Activated T-cell treated with anti-CD3 and anti-CD28 coated beads, Interleukin-2, amount 50 U/mL, for 24 hours (primary cell): ENCODE data around the gene MPST.

Experiments
- DNase-seq: peaks from one replicate; pipeline ENCODE4 v3.0.0-alpha.2; 2020
- H3K27ac Mint-ChIP-seq: 2 replicates; pipeline ENCODE4 v1.8.0; 2020; ENCODE audit warnings: mild to moderate bottlenecking, mixed read lengths
- H3K27me3 Mint-ChIP-seq: 2 replicates; pipeline ENCODE4 v1.8.0; 2020; ENCODE audit warnings: mixed read lengths
- H3K36me3 Mint-ChIP-seq: 2 replicates; pipeline ENCODE4 v1.8.0; 2020; ENCODE audit warnings: low read depth, mixed read lengths
- H3K4me1 Mint-ChIP-seq: 2 replicates; pipeline ENCODE4 v1.8.0; 2020; ENCODE audit warnings: low read depth, mixed read lengths
- H3K4me3 Mint-ChIP-seq: 2 replicates; pipeline ENCODE4 v1.8.0; 2020; ENCODE audit warnings: mild to moderate bottlenecking, moderate library complexity, mixed read lengths
- H3K9me3 Mint-ChIP-seq: 2 replicates; pipeline ENCODE4 v1.8.0; 2020; ENCODE audit warnings: mixed read lengths

Gene MPST

GRCh38 chr22:37012956-37013355, 6.6 kb upstream of the MPST start:
- Mint-ChIP-seq H3K27ac (no peak overlapping the region), H3K36me3 (no peaks in the 10 kb centered on the region), H3K9me3 (no peaks in the 10 kb centered on the region), H3K27me3 (peaks cover 8% of the 10 kb centered on the region), H3K4me1 (no peaks in the 10 kb centered on the region), H3K4me3 (no peak overlapping the region)
- DNase-seq: no peak

DNA sequence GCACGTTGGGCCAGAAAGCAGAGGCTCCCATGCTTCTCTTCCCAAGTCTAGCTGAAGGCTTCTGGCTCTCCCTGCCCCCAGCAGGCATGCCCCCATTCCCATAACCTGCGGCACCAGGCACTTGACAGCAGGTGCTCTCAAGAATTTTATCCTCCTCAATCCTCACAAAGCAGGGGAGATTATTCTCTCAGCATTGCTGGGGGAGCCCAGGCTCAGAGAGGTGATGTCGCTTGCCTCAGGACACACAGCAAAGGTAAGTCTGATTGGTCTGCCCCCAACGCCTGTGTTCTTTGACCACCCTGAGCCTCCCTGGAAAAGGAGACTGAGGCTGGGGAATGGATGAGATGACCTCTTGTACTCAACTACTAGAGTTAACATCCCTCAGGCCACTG, 5.1 kb upstream of the MPST start:
- DNase-seq: no peak
- Mint-ChIP-seq H3K27me3 (peaks cover 8% of the 10 kb centered on the region), H3K27ac (no peak overlapping the region), H3K4me3 (no peak overlapping the region), H3K36me3 (no peaks in the 10 kb centered on the region), H3K4me1 (peaks cover 2% of the 10 kb centered on the region), H3K9me3 (no peaks in the 10 kb centered on the region)

- H3K4me1 Mint-ChIP-seq: peaks cover 5% of the 10 kb centered on the region
Measured at GRCh38 chr22:37014835-37015586, 4.5 kb upstream of the MPST start.

GRCh38 chr22:37015587-37015878, 4.0 kb upstream of the MPST start:
- Mint-ChIP-seq H3K9me3 (no peaks in the 10 kb centered on the region), H3K27me3 (peaks cover 12% of the 10 kb centered on the region), H3K36me3 (no peaks in the 10 kb centered on the region), H3K4me3 (no peak overlapping the region), H3K27ac (no peak overlapping the region), H3K4me1 (peaks cover 8% of the 10 kb centered on the region)
- DNase-seq: no peak

More at GRCh38 chr22:37014835-37015586, 4.5 kb upstream of the MPST start:
- H3K4me3 Mint-ChIP-seq: no peak overlapping the region
- H3K36me3 Mint-ChIP-seq: no peaks in the 10 kb centered on the region
- H3K27me3 Mint-ChIP-seq: peaks cover 7% of the 10 kb centered on the region
- no peak overlapping the region for H3K27ac Mint-ChIP-seq
- H3K9me3 Mint-ChIP-seq: no peaks in the 10 kb centered on the region
- DNase-seq: no peak

DNA sequence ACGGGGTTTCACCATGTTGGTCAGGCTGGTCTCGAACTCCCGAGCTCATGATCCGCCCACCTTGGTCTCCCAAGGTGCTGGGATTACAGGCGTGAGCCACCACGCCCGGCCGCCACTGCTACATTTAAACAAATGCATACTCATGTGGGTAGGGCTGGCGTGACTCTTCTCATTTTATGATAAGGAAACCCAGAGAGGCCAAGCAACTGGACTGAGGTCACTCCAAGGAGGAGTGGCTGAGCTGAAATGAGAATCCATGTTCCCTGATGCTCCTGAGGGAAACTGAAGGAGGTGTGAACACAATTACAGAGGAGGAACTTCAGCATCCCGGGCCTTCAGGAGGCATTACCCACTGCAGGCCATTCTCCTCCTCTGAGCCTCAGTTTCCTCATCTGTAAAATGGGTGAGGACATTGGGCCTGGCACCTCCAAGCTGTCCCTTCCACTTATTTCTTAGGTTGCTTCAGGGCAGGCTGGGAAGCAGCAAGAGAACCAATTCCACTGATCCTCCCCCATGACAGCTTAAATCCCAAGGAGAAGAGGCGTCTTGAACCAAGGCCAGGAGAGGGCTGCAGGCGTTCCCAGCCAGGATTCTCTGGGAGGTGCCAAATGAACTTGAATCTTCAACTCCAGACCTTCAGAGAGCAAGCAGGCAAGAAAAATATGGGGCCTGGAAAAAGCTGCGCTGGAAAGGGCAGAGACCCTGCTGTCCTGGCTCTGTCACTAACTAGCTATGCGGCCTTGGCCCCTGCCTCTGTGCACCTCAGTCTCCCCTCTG, 3.2 kb upstream of the MPST start:
- no peak for DNase-seq
- H3K4me1 Mint-ChIP-seq: peaks cover 11% of the 10 kb centered on the region
- H3K27me3 Mint-ChIP-seq: peaks cover 18% of the 10 kb centered on the region
- H3K4me3 Mint-ChIP-seq: no peak overlapping the region
- H3K9me3 Mint-ChIP-seq: no peaks in the 10 kb centered on the region
- H3K27ac Mint-ChIP-seq: no peak overlapping the region
- no peaks in the 10 kb centered on the region for H3K36me3 Mint-ChIP-seq

- no peaks in the 10 kb centered on the region for H3K36me3 Mint-ChIP-seq
- H3K27me3 Mint-ChIP-seq: peaks cover 23% of the 10 kb centered on the region
- peaks cover 11% of the 10 kb centered on the region for H3K4me1 Mint-ChIP-seq
- H3K4me3 Mint-ChIP-seq: no peak overlapping the region
- no peak overlapping the region for H3K27ac Mint-ChIP-seq
- no peaks in the 10 kb centered on the region for H3K9me3 Mint-ChIP-seq
- DNase-seq: no peak
Measured at GRCh38 chr22:37017356-37017755, 2.2 kb upstream of the MPST start.

DNA sequence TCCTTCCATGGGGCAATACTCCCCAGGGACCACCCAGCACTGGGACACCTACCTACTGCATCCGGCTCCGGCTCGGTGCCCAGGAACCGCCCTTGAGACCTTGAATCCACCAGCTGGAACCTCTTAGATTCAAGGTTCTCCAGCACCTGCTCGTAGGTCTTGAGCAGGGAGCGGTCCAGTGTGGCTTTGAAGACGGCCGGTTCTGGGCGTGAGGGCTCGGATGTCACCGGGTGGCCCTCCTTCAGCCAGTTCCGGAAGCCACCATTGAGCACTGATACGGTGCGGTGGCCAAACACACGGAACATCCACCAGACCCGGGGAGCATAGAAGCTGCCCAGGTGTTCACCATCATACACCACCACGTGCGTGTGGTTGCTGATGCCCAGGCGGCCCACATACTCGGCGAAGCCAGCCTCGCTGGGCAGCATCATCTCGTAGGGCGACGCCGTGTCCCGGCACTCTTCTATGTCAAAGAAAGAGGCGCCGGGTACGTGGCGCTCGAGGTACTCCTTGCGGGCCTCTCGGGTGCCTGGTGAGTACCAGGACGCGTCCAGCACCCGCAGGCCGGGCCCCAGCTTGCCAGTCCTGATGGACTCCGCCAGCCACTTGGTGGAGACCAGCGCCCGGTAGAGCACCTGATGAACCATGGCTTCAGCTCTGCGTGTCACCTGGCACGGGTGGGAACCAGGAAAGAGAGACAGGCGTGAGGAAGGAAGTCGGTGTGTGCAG, 1.3 kb upstream of the MPST start:
- peak overlapping the region; percentile 73 for H3K4me3 Mint-ChIP-seq
- H3K27ac Mint-ChIP-seq: no peak overlapping the region
- no peak for DNase-seq
- H3K27me3 Mint-ChIP-seq: peaks cover 23% of the 10 kb centered on the region
- peaks cover 11% of the 10 kb centered on the region for H3K4me1 Mint-ChIP-seq
- no peaks in the 10 kb centered on the region for H3K9me3 Mint-ChIP-seq
- H3K36me3 Mint-ChIP-seq: no peaks in the 10 kb centered on the region

- Mint-ChIP-seq H3K36me3 (no peaks in the 10 kb centered on the region), H3K4me1 (peaks cover 11% of the 10 kb centered on the region), H3K27me3 (peaks cover 23% of the 10 kb centered on the region), H3K9me3 (no peaks in the 10 kb centered on the region), H3K27ac (no peak overlapping the region), H3K4me3 (peak overlapping the region; percentile 73)
- no peak for DNase-seq
Measured at GRCh38 chr22:37018815-37019308, 680 bp upstream of the MPST start.

DNA sequence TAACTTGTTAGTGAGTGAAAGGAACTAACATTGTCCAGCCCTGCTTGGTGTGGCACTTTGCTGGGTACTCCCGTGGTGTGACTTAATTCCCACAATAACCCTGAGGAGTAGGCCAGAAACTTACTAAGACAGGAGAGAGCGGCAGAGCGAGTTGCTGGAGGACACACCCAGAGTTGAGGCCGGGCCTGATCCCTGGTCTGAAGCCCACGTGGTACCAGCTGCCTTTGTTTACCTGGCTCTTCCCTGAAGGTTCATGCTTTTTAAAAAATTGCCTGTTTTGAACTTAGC, 594 bp downstream of the MPST start:
- H3K36me3 Mint-ChIP-seq: no peaks in the 10 kb centered on the region
- H3K27me3 Mint-ChIP-seq: peaks cover 23% of the 10 kb centered on the region
- peak overlapping the region; percentile 47 for H3K27ac Mint-ChIP-seq
- H3K4me1 Mint-ChIP-seq: peaks cover 11% of the 10 kb centered on the region
- DNase-seq: no peak
- H3K9me3 Mint-ChIP-seq: no peaks in the 10 kb centered on the region
- H3K4me3 Mint-ChIP-seq: peak overlapping the region; percentile 87

GRCh38 chr22:37021041-37021440, 1.5 kb downstream of the MPST start:
- Mint-ChIP-seq H3K9me3 (no peaks in the 10 kb centered on the region), H3K36me3 (no peaks in the 10 kb centered on the region), H3K4me3 (no peak overlapping the region), H3K27me3 (peaks cover 23% of the 10 kb centered on the region), H3K4me1 (peaks cover 11% of the 10 kb centered on the region), H3K27ac (no peak overlapping the region)
- no peak for DNase-seq

- Mint-ChIP-seq H3K27me3 (peaks cover 23% of the 10 kb centered on the region), H3K27ac (no peak overlapping the region), H3K4me3 (peak overlapping the region; percentile 29), H3K4me1 (peaks cover 11% of the 10 kb centered on the region), H3K36me3 (peaks cover 2% of the 10 kb centered on the region), H3K9me3 (no peaks in the 10 kb centered on the region)
- DNase-seq: peak; percentile 66
Measured at GRCh38 chr22:37021710-37022482, 2.4 kb downstream of the MPST start.

DNA sequence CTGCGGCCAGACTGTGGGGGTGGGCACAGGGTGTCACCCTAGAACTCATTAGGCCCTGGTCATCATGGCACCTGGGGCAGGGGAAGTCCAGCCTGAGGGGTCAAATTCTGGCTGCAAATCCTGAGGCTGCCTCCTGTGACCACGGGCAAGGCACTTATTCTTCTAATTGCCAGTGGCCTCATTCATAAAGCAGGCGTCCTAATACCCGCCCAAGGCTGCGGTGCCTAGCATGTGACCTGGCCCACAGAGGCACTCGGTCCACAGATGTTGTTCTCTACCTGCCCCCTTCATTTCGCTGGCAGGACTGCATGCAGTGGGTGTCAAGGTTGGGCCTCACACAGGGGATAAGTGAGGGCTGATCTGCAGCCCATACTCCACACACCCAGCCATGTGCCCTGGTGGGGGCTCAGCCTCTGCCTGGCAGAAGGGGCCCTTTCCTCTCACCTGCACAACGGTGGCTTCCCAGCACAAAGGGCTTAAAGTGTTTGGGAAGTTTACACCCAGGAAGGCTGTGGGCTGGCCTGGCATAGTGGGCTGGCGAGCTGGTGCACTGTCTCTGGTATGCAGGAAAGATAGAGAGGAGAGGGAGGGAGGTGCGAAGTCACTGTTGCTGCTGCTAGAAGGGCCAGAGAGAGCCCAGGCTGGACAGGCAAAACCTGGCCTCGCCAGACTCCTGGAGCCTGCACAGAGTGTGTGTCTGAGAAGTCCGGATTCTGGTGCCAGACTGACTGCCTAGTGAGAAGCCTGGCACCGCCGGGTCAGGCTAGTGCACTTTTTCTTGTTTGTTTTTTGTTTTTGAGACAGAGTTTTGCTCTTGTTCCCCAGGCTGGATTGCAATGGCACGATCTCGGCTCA, 3.2 kb downstream of the MPST start:
- no peak overlapping the region for H3K27ac Mint-ChIP-seq
- no peak for DNase-seq
- peaks cover 23% of the 10 kb centered on the region for H3K27me3 Mint-ChIP-seq
- H3K36me3 Mint-ChIP-seq: peaks cover 2% of the 10 kb centered on the region
- H3K4me3 Mint-ChIP-seq: no peak overlapping the region
- peaks cover 11% of the 10 kb centered on the region for H3K4me1 Mint-ChIP-seq
- no peaks in the 10 kb centered on the region for H3K9me3 Mint-ChIP-seq

GRCh38 chr22:37023743-37024338, 4.3 kb downstream of the MPST start:
- Mint-ChIP-seq H3K9me3 (no peaks in the 10 kb centered on the region), H3K36me3 (peaks cover 2% of the 10 kb centered on the region), H3K27ac (no peak overlapping the region), H3K4me1 (peaks cover 9% of the 10 kb centered on the region), H3K4me3 (no peak overlapping the region), H3K27me3 (peaks cover 20% of the 10 kb centered on the region)
- DNase-seq: no peak
